Amniotic epithelial cell (primary cell): Measurements from ENCODE around the gene NDUFAF5.

Experiments used
- DNase-seq: peaks from one replicate; pipeline ENCODE4 v3.0.0-alpha.2; 2010; ENCODE audit warnings: low read depth

The NDUFAF5 gene

DNA sequence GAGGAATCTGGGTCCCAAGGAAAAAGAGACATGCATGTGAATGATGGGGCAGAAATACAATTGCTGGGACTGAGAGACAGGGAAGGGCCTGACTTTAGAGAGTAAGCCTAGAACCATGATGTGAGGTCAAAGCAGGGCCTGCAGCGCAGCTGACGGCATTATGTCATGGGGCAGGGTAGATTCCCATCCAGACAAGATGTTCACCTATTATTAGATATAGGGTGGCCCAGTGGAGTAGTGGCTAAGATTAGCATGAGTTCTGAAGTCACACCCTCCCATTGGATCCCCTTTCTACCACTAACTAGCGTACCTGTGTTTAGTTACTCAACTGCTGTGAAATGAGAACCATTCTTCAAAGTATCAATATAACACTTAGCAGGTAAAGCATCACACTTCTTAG is 39.6 kb downstream of the NDUFAF5 start:
- no peak for DNase-seq

GRCh38 chr20:13825465-13825864 is 40.6 kb downstream of the NDUFAF5 start:
- no peak for DNase-seq

- no peak for DNase-seq
Observed at GRCh38 chr20:13831476-13831875, 46.6 kb downstream of the NDUFAF5 start.

GRCh38 chr20:13838664-13839063 is 53.8 kb downstream of the NDUFAF5 start:
- no peak for DNase-seq

DNA sequence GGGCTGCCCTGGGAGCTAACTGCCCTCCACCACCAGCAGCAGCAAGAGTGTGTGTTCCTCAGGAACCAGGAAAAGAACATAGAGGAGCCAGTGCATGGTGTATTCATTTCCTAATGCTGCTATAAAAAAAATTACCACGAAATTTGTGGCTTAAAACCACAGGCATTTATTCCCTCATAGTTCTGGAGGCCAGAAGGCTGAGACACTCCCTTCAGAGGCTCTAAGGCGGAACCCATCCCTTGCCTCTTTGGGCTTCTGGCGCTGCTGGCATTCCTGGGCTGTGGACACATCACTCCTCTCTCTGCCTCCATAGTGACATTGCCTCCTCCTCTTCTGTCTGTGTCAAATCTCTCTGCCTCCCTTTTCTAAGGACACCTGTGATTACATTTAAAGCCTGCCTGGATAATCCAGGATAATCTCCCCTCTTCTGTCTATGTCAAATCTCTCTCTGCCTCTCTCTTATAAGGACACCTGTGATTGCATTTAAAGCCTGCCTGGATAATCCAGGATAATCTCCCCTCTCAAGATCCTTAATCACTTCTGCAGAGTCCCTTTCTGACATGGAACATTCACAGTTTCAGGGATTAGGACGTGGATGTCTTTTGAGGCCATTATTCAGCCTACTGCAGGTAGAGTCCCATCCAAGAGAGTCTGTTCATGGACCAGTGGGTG is 54.7 kb downstream of the NDUFAF5 start:
- DNase-seq = peak; percentile 73

DNA sequence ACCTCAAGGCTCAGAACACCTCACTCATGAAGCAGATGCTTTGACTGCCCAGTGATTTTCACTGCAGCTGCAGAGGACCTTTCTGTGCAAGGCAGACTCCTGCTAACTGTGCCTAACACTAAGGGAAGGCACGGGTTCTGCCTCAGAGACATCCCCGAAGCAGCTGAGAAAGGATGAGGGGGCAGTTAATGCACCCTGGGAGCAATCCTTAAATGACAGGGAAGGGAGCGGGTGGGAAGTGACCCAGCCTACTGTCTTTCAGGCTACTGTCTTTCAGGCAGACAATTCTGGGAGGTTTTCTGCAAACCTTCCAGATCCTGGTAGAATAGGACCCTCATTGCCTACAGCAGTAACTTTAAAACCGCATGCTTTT is 55.3 kb downstream of the NDUFAF5 start:
- DNase-seq = no peak

- DNase-seq = no peak
Observed at GRCh38 chr20:13841206-13841605, 56.4 kb downstream of the NDUFAF5 start.

DNA sequence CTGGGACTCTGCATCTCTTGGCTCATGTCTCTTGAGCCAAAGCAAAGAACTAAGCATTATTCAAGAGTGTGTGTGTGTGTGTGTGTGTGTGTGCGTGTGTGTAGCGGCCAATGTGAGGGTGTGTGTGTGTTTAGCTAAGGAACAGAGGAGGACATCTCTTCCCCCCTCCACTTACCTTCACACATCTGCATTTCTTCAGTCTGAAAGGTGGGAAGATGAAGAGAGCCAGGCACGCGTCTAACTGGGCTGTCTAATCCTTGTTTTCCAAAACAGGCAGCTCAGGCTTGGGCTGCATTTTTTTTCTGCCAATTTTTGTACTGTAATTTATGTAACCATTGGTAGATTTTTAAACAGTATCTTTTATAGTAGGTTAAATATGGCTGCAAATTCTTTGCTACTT is 59.5 kb downstream of the NDUFAF5 start:
- no peak for DNase-seq

GRCh38 chr20:13851279-13851678 is 66.5 kb downstream of the NDUFAF5 start:
- DNase-seq = no peak

GRCh38 chr20:13852306-13852705 is 67.5 kb downstream of the NDUFAF5 start:
- no peak for DNase-seq

GRCh38 chr20:13855613-13856012 is 70.8 kb downstream of the NDUFAF5 start:
- no peak for DNase-seq

GRCh38 chr20:13856354-13856753 is 71.5 kb downstream of the NDUFAF5 start:
- no peak for DNase-seq

GRCh38 chr20:13857304-13857703 is 72.5 kb downstream of the NDUFAF5 start:
- no peak for DNase-seq

DNA sequence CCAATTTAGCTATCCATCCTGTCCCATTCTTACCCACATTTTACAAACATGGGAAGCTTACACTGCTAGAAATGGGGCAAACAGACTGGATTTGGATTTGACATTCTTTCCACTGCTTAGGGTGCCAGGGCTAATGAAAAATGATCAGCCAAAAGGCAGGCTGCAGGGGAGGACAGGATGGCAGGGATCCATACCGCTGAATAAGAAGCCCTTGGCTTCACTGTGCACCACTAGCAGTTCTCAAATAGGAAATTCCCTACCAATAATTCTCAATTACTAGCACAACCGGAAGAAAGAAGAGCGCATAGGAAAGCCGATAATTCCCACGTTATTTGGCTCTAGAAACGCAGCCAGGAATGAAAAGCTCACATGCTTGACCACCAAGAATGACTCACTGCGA is 73.1 kb downstream of the NDUFAF5 start:
- DNase-seq = no peak

DNA sequence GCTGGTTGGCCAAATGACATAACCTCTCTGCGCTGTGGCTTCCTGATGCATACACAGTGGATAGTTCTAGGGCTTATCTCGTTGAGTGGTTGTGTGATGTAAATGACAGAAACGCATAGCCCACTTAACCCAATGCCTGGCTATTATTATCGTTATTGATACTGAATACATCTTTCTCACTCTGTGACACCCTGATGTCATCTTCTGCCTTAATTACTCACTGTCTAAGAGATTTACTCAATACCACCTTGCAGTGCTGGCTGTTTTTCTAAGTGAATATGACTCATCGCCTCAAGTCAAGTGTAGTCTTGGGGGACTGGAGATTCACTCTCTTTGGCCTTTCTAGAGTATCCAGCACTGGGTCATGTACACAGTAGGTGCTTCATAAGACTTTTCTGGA is 73.6 kb downstream of the NDUFAF5 start:
- no peak for DNase-seq

DNA sequence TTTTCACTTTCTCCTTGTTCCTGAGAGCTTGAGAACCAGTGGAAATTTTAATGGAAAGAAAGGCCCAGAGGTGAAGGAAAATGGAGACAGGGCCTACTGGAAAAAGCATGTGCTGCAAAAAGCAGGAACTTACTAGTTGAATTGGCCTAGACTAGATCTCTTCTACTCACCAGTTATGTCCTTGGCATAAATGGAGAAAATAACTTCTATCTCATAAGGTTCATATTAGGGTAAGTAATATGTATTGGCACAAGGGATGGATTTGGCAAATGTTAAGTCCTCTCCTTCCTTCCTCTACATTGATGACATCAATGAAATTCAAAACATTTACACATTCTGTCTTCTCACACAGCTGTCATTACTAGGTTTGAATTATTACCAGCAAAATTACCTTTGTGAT is 74.0 kb downstream of the NDUFAF5 start:
- no peak for DNase-seq

DNA sequence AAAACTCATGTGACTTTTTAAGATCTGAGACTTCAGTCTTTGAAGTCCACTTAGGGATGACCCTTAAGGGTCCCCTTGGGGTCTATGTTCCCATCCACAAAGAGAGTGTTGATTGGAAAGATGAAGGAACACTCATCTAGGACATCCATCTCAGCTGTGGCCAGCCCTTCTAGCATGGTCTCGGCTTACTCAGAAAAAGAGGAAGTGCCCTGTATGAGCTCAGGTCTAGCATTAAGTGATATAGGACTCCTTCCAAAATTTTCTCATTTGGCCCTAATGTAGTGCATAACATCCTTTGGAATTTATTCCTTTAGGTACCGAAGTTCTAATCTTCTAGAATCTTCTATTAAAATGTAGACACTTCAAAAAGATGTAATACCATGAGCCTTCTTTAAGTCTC is 77.4 kb downstream of the NDUFAF5 start:
- DNase-seq = no peak

DNA sequence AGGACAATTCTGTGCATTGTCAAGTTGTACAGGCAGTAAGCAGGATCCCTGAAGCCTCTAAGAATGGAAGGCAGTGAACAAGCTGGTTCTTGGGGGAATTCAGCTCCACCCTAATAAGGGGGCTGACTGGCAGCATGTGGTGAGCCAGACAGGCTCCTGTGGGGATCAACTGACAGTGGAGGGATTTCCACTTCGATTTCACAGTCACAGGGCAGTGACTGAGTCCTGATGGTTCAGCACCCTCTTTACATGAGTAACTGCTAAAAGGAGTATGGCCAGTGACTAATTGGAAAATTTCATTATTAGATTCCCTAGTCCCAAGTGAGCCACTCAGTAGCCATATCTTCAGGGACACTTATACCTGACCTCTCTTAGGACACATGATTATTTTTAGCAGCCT is 78.4 kb downstream of the NDUFAF5 start:
- DNase-seq = no peak

GRCh38 chr20:13865156-13865555 is 80.3 kb downstream of the NDUFAF5 start:
- no peak for DNase-seq

- DNase-seq = peak; percentile 13
Observed at GRCh38 chr20:13865791-13866351, 81.0 kb downstream of the NDUFAF5 start.

- peak; percentile 46 for DNase-seq
Observed at GRCh38 chr20:13868331-13868730, 83.5 kb downstream of the NDUFAF5 start.

DNA sequence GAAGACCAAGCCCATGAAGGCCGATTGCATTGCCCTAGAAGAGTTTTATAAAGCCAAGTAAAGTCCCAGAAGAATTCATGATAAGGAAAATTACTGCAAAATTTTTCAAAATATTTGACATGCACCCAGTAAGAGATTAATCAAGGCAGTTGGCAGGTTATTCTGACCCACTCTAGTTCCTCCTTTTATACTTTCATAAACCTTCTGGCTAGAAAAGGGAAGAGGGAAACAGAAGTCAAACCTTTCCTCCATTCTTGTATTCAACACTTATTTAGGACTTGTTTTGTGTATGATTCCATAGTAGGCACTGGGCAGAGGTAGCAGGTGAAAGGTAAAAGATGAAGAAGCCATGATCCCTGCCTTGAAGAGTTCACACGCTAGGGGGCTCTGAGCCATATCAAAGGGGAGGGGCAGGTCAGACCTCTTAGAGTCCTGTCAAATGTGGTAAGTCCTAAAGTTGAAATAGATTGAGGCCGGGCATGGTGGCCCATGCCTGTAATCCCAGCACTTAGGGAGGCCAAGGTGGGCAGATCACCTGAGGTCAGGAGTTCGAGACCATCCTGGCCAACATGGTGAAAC is 85.4 kb downstream of the NDUFAF5 start:
- no peak for DNase-seq
